Karpas-422 (cell line): Measurements from ENCODE around the gene SUSD3. TPM values are rescaled to one million over a fixed set of nuclear protein-coding genes. Genes with fewer than 3 reads are reported as not detected.
"Not testable (repeated sequence)": the region's sequence is repeated elsewhere in the genome, so short reads cannot be mapped to it uniquely, and the experiment has no call there.

Source experiments
- DNase-seq: peaks from one replicate; pipeline ENCODE4 v3.0.0-alpha.2; 2015
- H2AFZ ChIP-seq: fragments of 200-600 bp; sonication (generic); 2 replicates; pipeline ENCODE4 v1.6.1; 2014; ENCODE audit warnings: antibody characterized with exemption, low read length, mixed read lengths
- H3K27ac ChIP-seq: fragments of 200-600 bp; sonication (generic); 2 replicates; pipeline ENCODE4 v1.5.1; 2014; ENCODE audit warnings: mild to moderate bottlenecking, low read length, moderate library complexity
- H3K27me3 ChIP-seq: fragments of 200-600 bp; sonication (generic); 2 replicates; pipeline ENCODE4 v1.6.1; 2014; ENCODE audit warnings: low read length, mixed read lengths
- H3K36me3 ChIP-seq: fragments of 200-600 bp; sonication (generic); 2 replicates; pipeline ENCODE4 v1.6.1; 2014; ENCODE audit warnings: low read length, mixed read lengths; ENCODE audit not compliant: insufficient read depth
- H3K4me1 ChIP-seq: fragments of 200-600 bp; sonication (generic); 2 replicates; pipeline ENCODE4 v1.6.1; 2014; ENCODE audit warnings: mild to moderate bottlenecking, low read length, mixed read lengths
- H3K4me2 ChIP-seq: fragments of 200-600 bp; sonication (generic); 2 replicates; pipeline ENCODE4 v1.6.1; 2014; ENCODE audit warnings: low read length, low read depth, mild to moderate bottlenecking; ENCODE audit not compliant: poor library complexity, severe bottlenecking
- H3K4me3 ChIP-seq: fragments of 200-600 bp; sonication (generic); 2 replicates; pipeline ENCODE4 v1.5.1; 2014; ENCODE audit warnings: mild to moderate bottlenecking, antibody characterized with exemption, low read length, mixed read lengths
- H3K79me2 ChIP-seq: fragments of 200-600 bp; sonication (generic); 2 replicates; pipeline ENCODE4 v1.6.1; 2014; ENCODE audit warnings: mild to moderate bottlenecking, low read length, mixed read lengths
- H3K9ac ChIP-seq: fragments of 200-600 bp; sonication (generic); 2 replicates; pipeline ENCODE4 v1.6.0; 2014; ENCODE audit warnings: low read length
- H3K9me2 ChIP-seq: fragments of 200-600 bp; sonication (generic), shearing (Covaris generic); replicated peaks from 2 replicates; pipeline ENCODE4 v1.6.0; 2014; ENCODE audit warnings: mild to moderate bottlenecking, low read length, moderate library complexity; ENCODE audit not compliant: insufficient read depth
- H3K9me3 ChIP-seq: fragments of 300-700, 200-600 bp; sonication (generic); 2 replicates; pipeline ENCODE4 v1.6.1; 2014; ENCODE audit warnings: low read length, mixed read lengths
- H4K20me1 ChIP-seq: fragments of 200-600 bp; sonication (generic); 2 replicates; pipeline ENCODE4 v1.6.1; 2014; ENCODE audit warnings: mild to moderate bottlenecking, antibody characterized with exemption, low read length, low read depth; ENCODE audit not compliant: insufficient read depth
- total RNA-seq: library from RNA; depleted of rRNA; stranded (reverse); fragments of >200 nt; shearing (Covaris generic); gene quantifications from 2 replicates; pipeline ENCODE4 v1.2.3, GENCODE V29; 2014; ENCODE audit warnings: low replicate concordance

SUSD3 gene
- total RNA-seq, 1 experiment from 2014 or later = 6.2 TPM

GRCh38 chr9:93097511-93098201 lies 39.2 kb downstream of the SUSD3 start:
- no peaks in the 10 kb centered on the region for H3K36me3 ChIP-seq
- peaks cover 11% of the 10 kb centered on the region; the same call in 1 of the 2 replicates for H4K20me1 ChIP-seq
- H3K79me2 ChIP-seq = no peaks in the 10 kb centered on the region
- 0 out of 2 replicates have a peak, but pooled peaks cover 4% of the 10 kb centered on the region for H3K27me3 ChIP-seq
- H2AFZ ChIP-seq = no peak overlapping the region
- no peak overlapping the region for H3K4me2 ChIP-seq
- peak overlapping the region; percentile 85; the same call in 1 of the 2 replicates for H3K9ac ChIP-seq
- H3K4me3 ChIP-seq = no peak overlapping the region
- no peak for DNase-seq
- H3K9me2 ChIP-seq = no peaks in the 10 kb centered on the region
- H3K27ac ChIP-seq = no peak overlapping the region
- H3K4me1 ChIP-seq = peaks cover 32% of the 10 kb centered on the region
- no peaks in the 10 kb centered on the region for H3K9me3 ChIP-seq

DNA sequence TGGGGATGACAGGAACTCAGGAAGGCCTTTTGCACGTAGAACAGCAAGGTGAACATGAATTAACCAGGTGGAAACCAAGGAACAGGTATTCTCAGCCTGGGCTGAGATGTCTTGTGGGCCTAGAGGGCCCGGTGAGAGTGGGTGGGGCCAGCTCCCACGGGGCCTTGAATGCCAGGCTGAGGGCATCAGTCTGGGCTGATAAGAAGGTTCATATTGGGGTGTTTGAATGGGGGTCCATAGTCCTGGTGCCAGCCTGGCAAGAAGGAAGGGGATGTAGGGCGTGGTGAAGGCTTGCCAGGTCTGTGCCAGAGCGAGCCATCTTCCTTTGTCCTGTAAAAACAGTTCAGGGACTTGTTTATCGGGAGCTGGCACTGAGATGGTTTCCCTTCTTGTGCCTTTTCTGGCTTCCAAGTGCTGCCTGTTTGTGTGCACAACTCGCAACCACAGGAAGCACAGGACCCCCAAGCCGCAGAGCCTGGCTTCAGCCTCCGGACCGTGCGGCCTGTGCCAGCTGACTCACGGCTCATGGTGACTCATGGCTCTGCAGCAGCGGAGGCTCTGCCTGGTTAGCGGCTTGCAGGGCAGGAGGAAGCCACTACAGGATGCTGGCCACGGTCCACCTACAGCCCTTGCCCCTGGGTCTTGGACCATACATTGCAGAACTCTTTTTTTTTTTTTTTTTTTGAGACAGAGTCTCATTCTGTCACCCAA lies 39.9 kb downstream of the SUSD3 start:
- no peaks in the 10 kb centered on the region for H3K9me2 ChIP-seq
- H2AFZ ChIP-seq = no peak overlapping the region
- H3K4me1 ChIP-seq = peaks cover 29% of the 10 kb centered on the region
- H3K4me3 ChIP-seq = no peak overlapping the region
- no peaks in the 10 kb centered on the region for H3K36me3 ChIP-seq
- H4K20me1 ChIP-seq = peaks cover 11% of the 10 kb centered on the region; the same call in 1 of the 2 replicates
- no peaks in the 10 kb centered on the region for H3K9me3 ChIP-seq
- DNase-seq = no peak
- no peak overlapping the region for H3K27ac ChIP-seq
- H3K9ac ChIP-seq = no peak overlapping the region
- H3K79me2 ChIP-seq = no peaks in the 10 kb centered on the region
- peaks cover 4% of the 10 kb centered on the region; the same call in 1 of the 2 replicates for H3K27me3 ChIP-seq
- no peak overlapping the region for H3K4me2 ChIP-seq

DNA sequence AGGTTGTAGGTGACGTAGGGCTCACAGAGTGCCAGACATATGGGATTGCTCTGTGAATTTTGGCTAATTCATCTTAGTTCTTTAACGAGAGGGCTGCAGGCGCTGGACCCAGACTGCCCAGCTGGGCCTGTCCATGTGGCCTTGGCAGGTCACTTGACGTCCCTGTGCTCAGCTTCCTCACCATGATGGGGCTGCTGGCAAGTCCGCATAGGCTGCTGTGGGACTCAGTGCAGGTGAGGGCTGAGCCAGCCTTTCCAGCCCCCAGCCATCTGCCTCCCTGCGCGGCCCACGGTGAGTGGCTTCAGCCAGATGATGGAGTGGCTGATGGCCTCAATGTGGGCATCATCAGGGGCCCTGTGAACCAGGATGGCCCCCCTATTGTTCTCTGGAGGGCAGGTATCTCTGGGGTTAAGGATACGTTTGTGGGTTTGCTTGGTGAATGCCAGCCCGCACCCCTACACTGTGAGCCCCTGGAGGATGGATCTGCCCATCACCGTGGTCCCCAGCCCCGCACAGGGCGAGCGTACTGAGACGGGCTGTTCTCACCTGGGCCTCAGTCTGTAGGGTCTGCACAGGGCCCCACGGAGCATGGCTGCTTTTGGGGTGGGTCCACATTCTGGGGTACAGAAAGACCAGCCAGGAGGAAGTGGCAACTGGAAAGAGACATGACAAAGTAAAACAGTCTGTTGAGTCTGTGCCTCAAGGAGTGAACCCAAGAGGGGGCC lies 41.2 kb downstream of the SUSD3 start:
- Histone ChIP-seq H4K20me1 (peaks cover 11% of the 10 kb centered on the region; the same call in 1 of the 2 replicates), H3K9me2 (no peaks in the 10 kb centered on the region), H3K4me3 (no peak overlapping the region), H3K27me3 (peaks cover 6% of the 10 kb centered on the region; the same call in 1 of the 2 replicates), H3K9ac (no peak overlapping the region), H3K79me2 (no peaks in the 10 kb centered on the region), H2AFZ (no peak overlapping the region), H3K36me3 (no peaks in the 10 kb centered on the region), H3K4me1 (peaks cover 16% of the 10 kb centered on the region), H3K9me3 (no peaks in the 10 kb centered on the region), H3K4me2 (no peak overlapping the region), H3K27ac (no peak overlapping the region)
- DNase-seq = no peak

GRCh38 chr9:93100276-93100636 lies 41.8 kb downstream of the SUSD3 start:
- H3K9me2 ChIP-seq = no peaks in the 10 kb centered on the region
- no peaks in the 10 kb centered on the region for H3K79me2 ChIP-seq
- H3K36me3 ChIP-seq = no peaks in the 10 kb centered on the region
- H2AFZ ChIP-seq = no peak overlapping the region
- DNase-seq = no peak
- H3K4me1 ChIP-seq = peaks cover 10% of the 10 kb centered on the region
- H3K9me3 ChIP-seq = no peaks in the 10 kb centered on the region
- H4K20me1 ChIP-seq = peaks cover 11% of the 10 kb centered on the region; the same call in 1 of the 2 replicates
- H3K27ac ChIP-seq = no peak overlapping the region
- H3K9ac ChIP-seq = no peak overlapping the region
- H3K4me2 ChIP-seq = no peak overlapping the region
- H3K4me3 ChIP-seq = no peak overlapping the region
- H3K27me3 ChIP-seq = peaks cover 6% of the 10 kb centered on the region; the same call in 1 of the 2 replicates

DNA sequence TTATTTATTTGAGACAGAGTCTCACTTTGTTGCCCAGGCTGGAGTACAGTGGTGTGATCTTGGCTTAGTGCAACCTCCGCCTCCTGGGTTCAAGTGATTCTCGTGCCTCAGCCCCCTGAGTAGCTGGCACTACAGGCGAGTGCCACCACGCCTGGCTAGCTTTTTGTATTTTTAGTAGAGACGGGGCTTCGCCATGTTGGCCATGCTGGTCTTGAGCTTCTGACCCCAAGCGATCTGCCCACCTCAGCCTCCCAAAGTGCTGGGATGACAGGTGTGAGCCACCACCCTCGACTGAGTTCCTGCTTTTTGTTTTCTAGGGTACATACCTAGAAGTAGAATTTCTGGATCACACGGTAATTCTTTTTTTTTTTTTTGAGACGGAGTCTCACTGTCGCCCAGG lies 42.6 kb downstream of the SUSD3 start:
- not testable (repeated sequence) for H2AFZ ChIP-seq, H3K27ac ChIP-seq, H3K36me3 ChIP-seq, H3K79me2 ChIP-seq, H3K9ac ChIP-seq, H3K27me3 ChIP-seq, DNase-seq, H3K9me3 ChIP-seq, H3K9me2 ChIP-seq, H3K4me2 ChIP-seq, H3K4me3 ChIP-seq
- peaks cover 11% of the 10 kb centered on the region; the same call in 1 of the 2 replicates for H4K20me1 ChIP-seq
- H3K4me1 ChIP-seq = peaks cover 10% of the 10 kb centered on the region

DNA sequence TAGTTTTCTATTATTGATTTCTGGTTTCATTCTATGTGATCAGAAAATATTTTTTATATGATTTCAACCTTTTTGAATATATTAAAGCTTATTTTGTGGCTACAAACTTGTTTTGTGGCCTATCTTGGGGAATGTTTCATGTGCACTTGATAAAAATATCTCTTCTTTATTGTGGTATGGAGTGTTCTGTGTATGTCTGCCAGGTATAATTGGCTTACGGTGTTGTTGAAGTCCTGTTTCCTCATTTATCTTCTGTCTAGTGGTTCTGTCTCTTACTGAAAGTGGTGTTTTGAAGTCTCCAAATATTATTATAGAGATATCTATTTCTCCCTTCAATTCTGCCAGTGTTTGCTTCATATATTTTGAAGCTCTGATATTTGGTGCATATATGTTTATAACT lies 47.1 kb downstream of the SUSD3 start:
- H3K27ac ChIP-seq = no peak overlapping the region
- H2AFZ ChIP-seq = no peak overlapping the region
- H3K79me2 ChIP-seq = no peaks in the 10 kb centered on the region
- no peak overlapping the region for H3K9ac ChIP-seq
- no peak overlapping the region for H3K4me3 ChIP-seq
- H4K20me1 ChIP-seq = no peaks in the 10 kb centered on the region
- peaks cover 5% of the 10 kb centered on the region for H3K4me1 ChIP-seq
- H3K36me3 ChIP-seq = no peaks in the 10 kb centered on the region
- H3K4me2 ChIP-seq = no peak overlapping the region
- H3K9me3 ChIP-seq = no peaks in the 10 kb centered on the region
- DNase-seq = no peak
- peaks cover 6% of the 10 kb centered on the region; the same call in 1 of the 2 replicates for H3K27me3 ChIP-seq
- no peaks in the 10 kb centered on the region for H3K9me2 ChIP-seq

DNA sequence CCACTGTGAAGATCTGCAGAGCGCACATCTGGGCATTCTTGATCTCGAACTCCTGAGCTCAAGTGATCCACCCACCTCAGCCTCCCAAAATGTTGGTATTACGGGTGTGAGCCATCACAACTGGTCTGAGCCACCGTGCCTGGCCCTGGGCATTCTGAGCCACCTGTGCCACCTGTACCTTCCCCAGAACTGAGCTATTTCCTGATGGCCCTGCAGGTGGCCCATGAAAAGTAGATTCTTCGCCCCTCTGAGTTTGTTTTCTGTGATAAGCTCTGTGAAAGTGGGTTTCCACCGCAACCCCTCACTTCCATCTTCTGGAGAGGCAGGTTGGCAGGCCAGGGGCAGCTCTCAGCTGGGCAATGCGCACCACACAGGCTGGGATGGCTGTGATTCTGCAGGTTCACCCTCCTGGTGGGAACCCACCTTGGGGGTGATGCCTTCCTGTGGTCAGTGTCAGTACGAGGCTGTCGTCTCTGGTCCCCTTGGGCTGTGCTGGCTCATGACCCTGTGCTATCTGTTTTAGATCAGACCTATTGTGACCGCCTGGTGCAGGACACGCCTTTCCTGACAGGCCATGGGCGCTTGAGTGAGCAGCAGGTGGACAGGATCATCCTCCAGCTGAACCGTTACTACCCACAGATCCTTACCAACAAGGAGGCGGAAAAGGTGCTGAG lies 48.8 kb downstream of the SUSD3 start:
- Histone ChIP-seq H3K4me3 (no peak overlapping the region), H3K79me2 (no peaks in the 10 kb centered on the region), H3K9me2 (no peaks in the 10 kb centered on the region), H3K9me3 (no peaks in the 10 kb centered on the region), H3K4me2 (no peak overlapping the region), H3K9ac (no peak overlapping the region), H3K4me1 (peaks cover 22% of the 10 kb centered on the region), H3K36me3 (no peaks in the 10 kb centered on the region), H2AFZ (no peak overlapping the region), H3K27me3 (peaks cover 5% of the 10 kb centered on the region; the same call in 1 of the 2 replicates), H4K20me1 (no peaks in the 10 kb centered on the region), H3K27ac (no peak overlapping the region)
- DNase-seq = no peak
